K562 (cell line): Measurements from ENCODE around the gene THBS1. TPM values are rescaled to one million over a fixed set of nuclear protein-coding genes. Genes with fewer than 3 reads are reported as not detected.

Experiments used
- ATAC-seq: fragments of 200-7000 bp; cut with Tn5 transposase; 3 replicates; pipeline ENCODE4 v1.9.1; 2020; ENCODE audit warnings: moderate library complexity
- BruUV-seq: library from RNA; stranded (reverse); fragments of 400-500 nt; replicated peaks from 2 replicates; lab custom pipeline; 2021; lab: Mats Ljungman, UMichigan
- CTCF ChIA-PET: fragments of 300-600 bp; formaldehyde crosslinking; extraction: SDS; loops from one replicate; lab custom pipeline; 2021; ENCODE audit warnings: low intra/inter-chr PET ratio; lab: Yijun Ruan, JAX
- POLR2A ChIA-PET: fragments of 300-600, 350-650 bp; sonication (Branson Sonifier 250); formaldehyde crosslinking; extraction: SDS; loops from one replicate; lab custom pipeline; 2021; ENCODE audit warnings: antibody characterized with exemption, inconsistent platforms; lab: Yijun Ruan, JAX
- DNase-seq, 4 experiments: peaks; one replicate each; pipeline versions ENCODE4 v3.0.0 to v3.0.0-alpha.2; 2011 to 2018; ENCODE audit warnings: low spot score in 3 of 4, mixed read lengths in 3 of 4; ENCODE audit errors: extremely low read depth in 1 of 4
- FAIRE-seq: peaks from 2 replicates; lab custom pipeline; 2011; peaks lifted over from hg19 to GRCh38; lab: Jason Lieb, UNC
- H2AFZ ChIP-seq: 2 replicates; pipeline ENCODE4 v1.6.0; 2011; ENCODE audit warnings: low read depth, low read length, control low read depth, inconsistent platforms
- H3K27ac ChIP-seq: fragments of 200-600 bp; 3 replicates; pipeline ENCODE4 v1.8.0; 2011; ENCODE audit warnings: low read depth, mild to moderate bottlenecking, control low read depth, inconsistent platforms, low read length, moderate library complexity, mixed read lengths; ENCODE audit errors: extremely low read depth
- H3K27me3 ChIP-seq, 2 experiments: fragments of 300-600 bp in 1 of 2; 2 replicates in 1 of 2; 3 replicates in 1 of 2; pipeline versions ENCODE4 v1.6.0 to v1.8.0; 2011; ENCODE audit warnings: inconsistent platforms in 2 of 2, low read length in 2 of 2, mild to moderate bottlenecking in 1 of 2, mixed read lengths in 1 of 2, moderate library complexity in 1 of 2; ENCODE audit not compliant: control insufficient read depth in 2 of 2, insufficient read depth in 2 of 2
- H3K36me3 ChIP-seq: fragments of 300-600 bp; 3 replicates; pipeline ENCODE4 v1.8.0; 2011; ENCODE audit warnings: mild to moderate bottlenecking, low read length, inconsistent platforms; ENCODE audit not compliant: control insufficient read depth, insufficient read depth
- H3K4me1 ChIP-seq, 2 experiments: fragments of 200-600 bp in 1 of 2; replicated peaks in 1 of 2; 2 replicates in 1 of 2; 3 replicates in 1 of 2; pipeline versions ENCODE4 v1.5.1 to v1.8.0; 2011; ENCODE audit warnings: inconsistent platforms in 2 of 2, low read length in 2 of 2, mild to moderate bottlenecking in 1 of 2, mixed read lengths in 1 of 2, moderate library complexity in 1 of 2; ENCODE audit not compliant: control insufficient read depth in 2 of 2, insufficient read depth in 2 of 2
- H3K4me2 ChIP-seq: 2 replicates; pipeline ENCODE4 v1.6.1; 2011; ENCODE audit warnings: low read length, control low read depth, inconsistent platforms, mixed read lengths; ENCODE audit not compliant: insufficient read depth
- H3K4me3 ChIP-seq: fragments of 200-600 bp; sonication (generic), shearing (Covaris generic); 2 replicates; pipeline ENCODE4 v1.5.1; 2016; ENCODE audit warnings: control low read depth, inconsistent platforms
- H3K79me2 ChIP-seq: fragments of 200-600 bp; 3 replicates; pipeline ENCODE4 v1.8.0; 2011; ENCODE audit warnings: low read length, inconsistent platforms; ENCODE audit not compliant: control insufficient read depth, insufficient read depth
- H3K9ac ChIP-seq, 2 experiments: 2 replicates each; pipeline versions ENCODE4 v1.6.0 to v1.6.1; 2011; ENCODE audit warnings: low read depth in 2 of 2, low read length in 2 of 2, control low read depth in 1 of 2, inconsistent platforms in 1 of 2, mild to moderate bottlenecking in 1 of 2, mixed read lengths in 1 of 2; ENCODE audit not compliant: insufficient read depth in 1 of 2
- H3K9me1 ChIP-seq: one replicate; pipeline ENCODE4 v1.6.0; 2011; ENCODE audit warnings: inconsistent platforms, mild to moderate bottlenecking, low read length, moderate library complexity; ENCODE audit not compliant: control insufficient read depth, insufficient read depth
- H3K9me3 ChIP-seq: replicated peaks from 2 replicates; pipeline ENCODE4 v1.5.1; 2011; ENCODE audit warnings: low read depth, low read length, inconsistent platforms; ENCODE audit not compliant: control insufficient read depth, insufficient read depth
- H4K20me1 ChIP-seq: replicated peaks from 2 replicates; pipeline ENCODE4 v1.6.1; 2011; ENCODE audit warnings: low read length, inconsistent platforms, mixed read lengths; ENCODE audit not compliant: control insufficient read depth, insufficient read depth
- GTF2B ChIP-seq: IDR thresholded peaks from 2 replicates; pipeline ENCODE4 v1.6.1; 2011; ENCODE audit not compliant: insufficient read length; ENCODE audit errors: extremely low read depth
- HMGN3 ChIP-seq: IDR thresholded peaks from 2 replicates; pipeline ENCODE4 v1.6.1; 2011; ENCODE audit warnings: borderline replicate concordance, low read depth, mild to moderate bottlenecking, mixed read lengths, low read length; ENCODE audit not compliant: insufficient read length; ENCODE audit errors: extremely low read depth
- RBM17 ChIP-seq: fragments of 200-400 bp; formaldehyde crosslinking; IDR thresholded peaks from 2 replicates; pipeline ENCODE4 v1.6.1; 2017; ENCODE audit warnings: low read depth, mild to moderate bottlenecking, low read length, borderline replicate concordance
- SIRT6 ChIP-seq: IDR thresholded peaks from one replicate; pipeline ENCODE4 v1.6.1; 2012; ENCODE audit warnings: low read depth, mild to moderate bottlenecking, control low read depth, inconsistent platforms, low read length, moderate library complexity
- SMARCE1 ChIP-seq: fragments of 450-650 bp; IDR thresholded peaks from 2 replicates; pipeline ENCODE4 v1.7.1; 2016; ENCODE audit warnings: mild to moderate bottlenecking
- SRSF1 ChIP-seq: fragments of 200-400 bp; formaldehyde crosslinking; IDR thresholded peaks from 2 replicates; pipeline ENCODE4 v1.6.1; 2017; ENCODE audit warnings: mild to moderate bottlenecking, low read depth, low read length, moderate library complexity
- TAF9B ChIP-seq: fragments of 450-650 bp; IDR thresholded peaks from 2 replicates; pipeline ENCODE4 v1.6.1; 2018; ENCODE audit warnings: mild to moderate bottlenecking; ENCODE audit not compliant: partially characterized antibody
- WGBS: fragments of 100-300 bp; shearing (Covaris generic); methylation state at CpG from one replicate; pipeline ENCODE4 v1.1.6; 2016; ENCODE audit warnings: low coverage, mixed read lengths; ENCODE audit not compliant: insufficient coverage; ENCODE audit errors: missing lambda C conversion rate; 5-methylcytosine and 5-hydroxymethylcytosine counted together
- in situ Hi-C: fragments of 300-500 bp; cut with MboI; formaldehyde crosslinking; loops from 4 replicates; pipeline ENCODE4 v1.15.0; 2018; ENCODE audit warnings: inconsistent platforms, mixed read lengths
- intact Hi-C: fragments of 100-400 bp; cut with micrococcal nuclease; formaldehyde crosslinking; loops from 2 replicates; pipeline ENCODE4 v1.14.2; 2022
- polyA plus RNA-seq, 8 experiments: library from polyadenylated mRNA; depleted of rRNA in 4 of 8; stranded (reverse) in 5 of 8; unstranded in 3 of 8; fragments of >200 nt; fragmentation: Nextera tagmentation in 2 of 8; fragmentation: Illumina TruSeq in 1 of 8; extraction: Ambion mirVana in 2 of 8; extraction: Trizol in 1 of 8; gene quantifications; 2 replicates each; pipeline versions ENCODE4 v1.2.1 to v1.2.3, GENCODE V29; 2011 to 2014; ENCODE audit warnings: inconsistent platforms in 1 of 8, missing spikeins in 1 of 8
- total RNA-seq, 7 experiments: library from RNA; depleted of rRNA in 6 of 7; stranded (reverse); fragments of >200 nt in 6 of 7; fragmentation: Illumina TruSeq in 2 of 7; extraction: Trizol in 2 of 7; gene quantifications; 2 replicates each; pipeline versions ENCODE4 v1.2.1 to v1.2.3, GENCODE V29; 2011 to 2021; ENCODE audit warnings: low replicate concordance in 1 of 7

THBS1 gene
- total and polyA plus RNA-seq, 9 of the 15 experiments (the other 6 are each of a cell fraction or from before 2014, with no cell fraction given), result 0.04 to 1.3 (median 0.40) TPM

DNA sequence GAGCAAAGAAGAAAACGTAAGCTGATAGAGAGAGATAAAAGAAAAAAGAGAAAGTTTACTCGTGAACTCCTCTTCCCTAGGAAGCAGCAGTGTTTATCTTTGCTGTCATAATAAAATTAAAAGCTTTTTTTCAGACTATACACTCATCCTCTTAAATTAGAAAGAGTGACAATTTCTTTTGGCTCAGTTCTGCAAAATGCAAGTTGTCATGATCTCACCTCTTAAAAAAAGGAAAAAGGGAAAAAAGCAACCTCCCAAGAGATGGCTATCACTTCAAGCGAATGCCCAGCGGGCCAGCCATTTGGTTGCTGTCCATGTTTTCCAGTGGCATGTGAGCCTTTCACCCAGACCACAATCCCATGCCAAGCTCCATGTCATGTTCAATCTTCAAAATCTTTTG lies 7.0 kb upstream of the THBS1 start:
- H3K27me3 ChIP-seq, result peaks cover 18 to 19% of the 10 kb centered on the region in 2 experiments
- no peaks in the 10 kb centered on the region for H4K20me1 ChIP-seq
- no peak overlapping the region for H2AFZ ChIP-seq
- no peaks in the 10 kb centered on the region for H3K36me3 ChIP-seq
- no peaks in the 10 kb centered on the region for H3K9me3 ChIP-seq
- FAIRE-seq, result no peak
- H3K9ac ChIP-seq, result no peak overlapping the region
- POLR2A ChIA-PET, result no interaction called here
- no peak for DNase-seq
- 2% methylated on average over 4 of the region's 4 CpGs for WGBS
- H3K9me1 ChIP-seq, result no peaks in the 10 kb centered on the region
- no TSS peak for BruUV-seq
- TF ChIP-seq RBM17 (no peak), SMARCE1 (no peak), HMGN3 (no peak), TAF9B (no peak), SRSF1 (no peak), GTF2B (no peak), SIRT6 (no peak)
- in situ Hi-C loops (no loop called here), intact Hi-C loops (loop anchor here (10.0 kb wide), 1 partner anchor 259 kb away; no protein-coding TSS in a partner anchor)
- H3K4me3 ChIP-seq, result no peak overlapping the region
- no peak overlapping the region for H3K4me2 ChIP-seq
- H3K79me2 ChIP-seq, result no peaks in the 10 kb centered on the region
- no peak for ATAC-seq
- CTCF ChIA-PET, result no interaction called here
- no peaks in the 10 kb centered on the region for H3K4me1 ChIP-seq
- no peak overlapping the region for H3K27ac ChIP-seq
